Esophagus muscularis mucosa (tissue), 4 donors: Measurements from ENCODE around the gene KPNA2. TPM values are rescaled to one million over a fixed set of nuclear protein-coding genes. Genes with fewer than 3 reads are reported as not detected.
"Not testable (repeated sequence)": the region's sequence is repeated elsewhere in the genome, so short reads cannot be mapped to it uniquely, and the experiment has no call there.

Experiments used
- DNase-seq: peaks from one replicate; pipeline ENCODE4 v3.0.0-alpha.2; 2017; ENCODE audit errors: extremely low spot score
- H3K27ac ChIP-seq, 4 donors: fragments of 200-600 bp; sonication (generic); replicated peaks in 1 of 4; 1 replicate in 3 of 4; 2 replicates in 1 of 4; pipeline ENCODE4 v1.5.1; 2016 to 2019; ENCODE audit warnings: mild to moderate bottlenecking in 1 of 4
- H3K27me3 ChIP-seq, 4 donors: fragments of 200-600 bp; sonication (generic); one replicate each; pipeline versions ENCODE4 v1.5.1 to v1.6.0; 2016 to 2019
- H3K36me3 ChIP-seq, 4 donors: fragments of 200-600 bp; sonication (generic); one replicate each; pipeline ENCODE4 v1.5.1; 2016 to 2019
- H3K4me1 ChIP-seq, 4 donors: fragments of 200-600 bp; sonication (generic); one replicate each; pipeline ENCODE4 v1.5.1; 2016 to 2019
- H3K4me3 ChIP-seq, 4 donors: fragments of 200-600 bp; sonication (generic); 1 replicate in 2 of 4; 2 replicates in 2 of 4; pipeline ENCODE4 v1.5.1; 2016 to 2019; ENCODE audit warnings: mild to moderate bottlenecking in 4 of 4, moderate library complexity in 1 of 4
- H3K9me3 ChIP-seq, 4 donors: fragments of 200-600 bp; sonication (generic); 1 replicate in 3 of 4; 2 replicates in 1 of 4; pipeline ENCODE4 v1.5.1; 2016 to 2019
- EP300 ChIP-seq: sonication (generic); formaldehyde crosslinking; IDR thresholded peaks from one replicate; pipeline ENCODE4 v1.6.1; 2017; ENCODE audit warnings: antibody characterized with exemption
- POLR2A ChIP-seq: fragments of 450-650 bp; IDR thresholded peaks from one replicate; pipeline ENCODE4 v1.6.1; 2017; ENCODE audit warnings: antibody characterized with exemption, moderate library complexity, mild to moderate bottlenecking, low read depth
- POLR2AphosphoS5 ChIP-seq, 2 donors: sonication (generic); formaldehyde crosslinking; IDR thresholded peaks; one replicate each; pipeline ENCODE4 v1.6.1; 2017; ENCODE audit warnings: antibody characterized with exemption in 2 of 2
- WGBS: methylation state at CpG from one replicate; pipeline ENCODE4 v1.1.5; 2018; 5-methylcytosine and 5-hydroxymethylcytosine counted together
- intact Hi-C: fragments of 100-400 bp; cut with DNase I; formaldehyde crosslinking; loops from one replicate; pipeline ENCODE4 v1.15.1; 2023
- total RNA-seq, 4 donors: library from RNA; depleted of rRNA; stranded (reverse); fragments of >200 nt; gene quantifications; one replicate each; pipeline versions ENCODE4 v1.1.0 to v1.2.1, GENCODE V29; 2016
- TF ChIP-seq, protein P1 (sequence below), 3 experiments: fragments of 200-600 bp in 2 of 3; fragments of 450-650 bp in 1 of 3; sonication (generic) in 2 of 3; IDR thresholded peaks; one replicate each; pipeline ENCODE4 v1.5.1; 2017 to 2019; ENCODE audit warnings: antibody characterized with exemption in 3 of 3, mild to moderate bottlenecking in 2 of 3, moderate library complexity in 1 of 3

KPNA2 gene
- total RNA-seq, 4 donors from 2014 or later: 11.2 to 26.3 (median 18.6) TPM

DNA sequence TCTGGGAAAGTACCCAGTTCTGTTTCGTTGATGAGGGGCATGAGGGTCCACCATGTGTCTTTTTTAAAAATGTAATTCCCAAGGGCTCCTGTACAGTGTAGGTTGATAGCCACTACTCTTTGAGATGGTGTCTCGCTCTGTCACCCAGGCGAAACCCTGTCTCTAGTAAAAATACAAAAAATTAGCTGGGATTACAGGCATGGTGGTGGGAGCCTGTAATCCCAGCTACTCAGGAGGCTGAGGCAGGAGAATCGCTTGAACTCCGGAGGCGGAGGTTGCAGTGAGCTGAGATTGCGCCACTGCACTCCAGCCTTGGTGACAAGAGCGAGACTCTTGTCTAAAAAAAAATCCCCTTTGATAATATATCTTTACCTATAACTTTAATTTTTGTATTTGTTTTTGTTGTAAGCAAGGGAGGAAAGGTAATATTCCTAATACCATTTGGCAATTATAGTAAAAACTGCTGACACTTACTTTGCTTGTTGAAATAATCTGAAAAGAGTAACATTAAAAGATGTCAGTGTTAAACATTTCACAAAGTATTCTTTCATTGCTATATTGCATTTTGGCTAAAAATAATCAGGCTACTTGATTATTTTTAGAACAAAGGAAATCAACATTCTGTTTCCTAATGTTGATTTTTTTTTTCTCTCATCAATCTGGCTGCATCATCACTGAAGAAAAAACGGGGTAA is 11.8 kb downstream of the KPNA2 start:
- TF ChIP-seq POLR2A (no peak), POLR2AphosphoS5 (IDR thresholded peaks at IDR 0.05) (no peak), EP300 (no peak)
- TF ChIP-seq, protein P1, sequence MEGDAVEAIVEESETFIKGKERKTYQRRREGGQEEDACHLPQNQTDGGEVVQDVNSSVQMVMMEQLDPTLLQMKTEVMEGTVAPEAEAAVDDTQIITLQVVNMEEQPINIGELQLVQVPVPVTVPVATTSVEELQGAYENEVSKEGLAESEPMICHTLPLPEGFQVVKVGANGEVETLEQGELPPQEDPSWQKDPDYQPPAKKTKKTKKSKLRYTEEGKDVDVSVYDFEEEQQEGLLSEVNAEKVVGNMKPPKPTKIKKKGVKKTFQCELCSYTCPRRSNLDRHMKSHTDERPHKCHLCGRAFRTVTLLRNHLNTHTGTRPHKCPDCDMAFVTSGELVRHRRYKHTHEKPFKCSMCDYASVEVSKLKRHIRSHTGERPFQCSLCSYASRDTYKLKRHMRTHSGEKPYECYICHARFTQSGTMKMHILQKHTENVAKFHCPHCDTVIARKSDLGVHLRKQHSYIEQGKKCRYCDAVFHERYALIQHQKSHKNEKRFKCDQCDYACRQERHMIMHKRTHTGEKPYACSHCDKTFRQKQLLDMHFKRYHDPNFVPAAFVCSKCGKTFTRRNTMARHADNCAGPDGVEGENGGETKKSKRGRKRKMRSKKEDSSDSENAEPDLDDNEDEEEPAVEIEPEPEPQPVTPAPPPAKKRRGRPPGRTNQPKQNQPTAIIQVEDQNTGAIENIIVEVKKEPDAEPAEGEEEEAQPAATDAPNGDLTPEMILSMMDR (IDR thresholded peaks at IDR 0.05): no peak
- Histone ChIP-seq H3K4me1 (peaks cover 0 to 11% (median 7%) of the 10 kb centered on the region in 4 donors), H3K9me3 (no peaks in the 10 kb centered on the region), H3K4me3 (no peak overlapping the region), H3K36me3 (peaks cover 39 to 52% (median 46%) of the 10 kb centered on the region in 4 donors), H3K27ac (no peak overlapping the region), H3K27me3 (no peaks in the 10 kb centered on the region)
- DNase-seq: no peak
- WGBS: 88% methylated on average over 9 of the region's 9 CpGs
- intact Hi-C loops: no loop called here

GRCh38 chr17:68047890-68048542 is 12.5 kb downstream of the KPNA2 start:
- 75% methylated on average over 7 of the region's 7 CpGs for WGBS
- Histone ChIP-seq H3K36me3 (peaks cover 32 to 45% (median 40%) of the 10 kb centered on the region in 4 donors), H3K4me1 (peaks cover 0 to 16% (median 12%) of the 10 kb centered on the region in 4 donors)
- DNase-seq, H3K4me3 ChIP-seq, intact Hi-C loops, H3K27ac ChIP-seq, H3K27me3 ChIP-seq, H3K9me3 ChIP-seq: not testable (repeated sequence)

DNA sequence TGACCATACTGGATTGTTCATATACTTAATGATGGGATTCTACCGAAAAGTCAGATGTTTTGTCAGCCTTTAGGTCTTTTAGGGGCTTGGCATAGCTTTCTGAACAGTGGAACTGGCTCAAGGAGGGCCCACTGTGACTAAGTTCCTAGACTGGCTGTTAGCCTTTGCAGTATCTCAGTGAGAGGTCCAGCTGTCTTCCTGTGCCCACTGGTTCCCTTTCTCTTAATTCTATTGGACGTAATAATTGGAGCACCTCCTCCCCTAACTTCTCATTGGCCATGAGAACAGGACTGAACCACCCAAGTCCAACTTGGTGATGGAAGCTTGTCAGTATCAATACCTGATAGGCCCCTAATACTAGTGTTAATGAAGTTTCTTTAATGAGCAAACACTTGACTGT is 13.5 kb downstream of the KPNA2 start:
- Histone ChIP-seq H3K27ac (no peak overlapping the region), H3K36me3 (peaks cover 22 to 35% (median 30%) of the 10 kb centered on the region in 4 donors), H3K4me1 (peaks cover under 1 to 26% (median 16%) of the 10 kb centered on the region in 4 donors), H3K27me3 (no peaks in the 10 kb centered on the region), H3K4me3 (no peak overlapping the region), H3K9me3 (no peaks in the 10 kb centered on the region)
- TF ChIP-seq, protein P1 (IDR thresholded peaks at IDR 0.05): no peak
- TF ChIP-seq EP300 (no peak), POLR2A (no peak), POLR2AphosphoS5 (IDR thresholded peaks at IDR 0.05) (no peak)
- 90% methylated on average over 2 of the region's 2 CpGs for WGBS
- intact Hi-C loops: no loop called here
- DNase-seq: no peak

GRCh38 chr17:68049812-68050437 is 14.4 kb downstream of the KPNA2 start:
- H3K27ac ChIP-seq, H3K27me3 ChIP-seq, intact Hi-C loops, H3K4me3 ChIP-seq, H3K9me3 ChIP-seq, DNase-seq: not testable (repeated sequence)
- 93% methylated on average over 4 of the region's 4 CpGs for WGBS
- peaks cover 13 to 26% (median 20%) of the 10 kb centered on the region in 4 donors for H3K36me3 ChIP-seq
- H3K4me1 ChIP-seq: peaks cover 10 to 36% (median 16%) of the 10 kb centered on the region in 4 donors

- DNase-seq: not testable (repeated sequence)
Observed at GRCh38 chr17:68051321-68052312, 16.1 kb downstream of the KPNA2 start.

More at GRCh38 chr17:68051321-68052312, 16.1 kb downstream of the KPNA2 start:
- intact Hi-C loops, H3K27ac ChIP-seq, H3K36me3 ChIP-seq, H3K27me3 ChIP-seq, H3K9me3 ChIP-seq, H3K4me3 ChIP-seq: not testable (repeated sequence)
- WGBS: 95% methylated on average over 28 of the region's 57 CpGs
- peaks cover 11 to 40% (median 16%) of the 10 kb centered on the region in 4 donors for H3K4me1 ChIP-seq
